Mesothelial cell of epicardium (in vitro differentiated cells): Measurements from ENCODE around the gene PLEKHA7. TPM values are rescaled to one million over a fixed set of nuclear protein-coding genes. Genes with fewer than 3 reads are reported as not detected.
"Not testable (repeated sequence)": the region's sequence is repeated elsewhere in the genome, so short reads cannot be mapped to it uniquely, and the experiment has no call there.

Source experiments
- DNase-seq, 2 experiments: peaks; one replicate each; pipeline ENCODE4 v3.0.0; 2021; ENCODE audit warnings: low spot score in 2 of 2; ENCODE audit not compliant: unreplicated experiment in 2 of 2
- H3K27ac Mint-ChIP-seq: 2 replicates; pipeline ENCODE4 v1.8.0; 2021; ENCODE audit warnings: mixed read lengths
- H3K27me3 Mint-ChIP-seq: 2 replicates; pipeline ENCODE4 v1.8.0; 2021; ENCODE audit warnings: low read depth, mixed read lengths
- H3K36me3 Mint-ChIP-seq: 2 replicates; pipeline ENCODE4 v1.8.0; 2021; ENCODE audit warnings: mixed read lengths
- H3K4me1 Mint-ChIP-seq: 2 replicates; pipeline ENCODE4 v1.8.0; 2021; ENCODE audit warnings: mixed read lengths
- H3K4me3 Mint-ChIP-seq: 2 replicates; pipeline ENCODE4 v1.8.0; 2021; ENCODE audit warnings: mild to moderate bottlenecking, moderate library complexity, mixed read lengths
- H3K9me3 Mint-ChIP-seq: 2 replicates; pipeline ENCODE4 v1.8.0; 2021; ENCODE audit warnings: mixed read lengths
- total RNA-seq: library from RNA; stranded (reverse); gene quantifications from 3 replicates; pipeline ENCODE4 v1.2.1, GENCODE V29; 2021
- TF ChIP-seq, protein P1 (sequence below): fragments of 200-600 bp; sonication (generic); IDR thresholded peaks from one replicate; pipeline ENCODE4 v1.5.0; 2021; ENCODE audit warnings: antibody characterized with exemption; ENCODE audit not compliant: unreplicated experiment

Gene PLEKHA7
- total RNA-seq, 1 donor from 2014 or later, result 30.5 TPM

- peak in 1 of 2 experiments; percentile 53 for DNase-seq
- no peaks in the 10 kb centered on the region for H3K27me3 Mint-ChIP-seq
- H3K36me3 Mint-ChIP-seq, result peaks cover 11% of the 10 kb centered on the region
- H3K4me1 Mint-ChIP-seq, result peaks cover 11% of the 10 kb centered on the region
- TF ChIP-seq, protein P1, sequence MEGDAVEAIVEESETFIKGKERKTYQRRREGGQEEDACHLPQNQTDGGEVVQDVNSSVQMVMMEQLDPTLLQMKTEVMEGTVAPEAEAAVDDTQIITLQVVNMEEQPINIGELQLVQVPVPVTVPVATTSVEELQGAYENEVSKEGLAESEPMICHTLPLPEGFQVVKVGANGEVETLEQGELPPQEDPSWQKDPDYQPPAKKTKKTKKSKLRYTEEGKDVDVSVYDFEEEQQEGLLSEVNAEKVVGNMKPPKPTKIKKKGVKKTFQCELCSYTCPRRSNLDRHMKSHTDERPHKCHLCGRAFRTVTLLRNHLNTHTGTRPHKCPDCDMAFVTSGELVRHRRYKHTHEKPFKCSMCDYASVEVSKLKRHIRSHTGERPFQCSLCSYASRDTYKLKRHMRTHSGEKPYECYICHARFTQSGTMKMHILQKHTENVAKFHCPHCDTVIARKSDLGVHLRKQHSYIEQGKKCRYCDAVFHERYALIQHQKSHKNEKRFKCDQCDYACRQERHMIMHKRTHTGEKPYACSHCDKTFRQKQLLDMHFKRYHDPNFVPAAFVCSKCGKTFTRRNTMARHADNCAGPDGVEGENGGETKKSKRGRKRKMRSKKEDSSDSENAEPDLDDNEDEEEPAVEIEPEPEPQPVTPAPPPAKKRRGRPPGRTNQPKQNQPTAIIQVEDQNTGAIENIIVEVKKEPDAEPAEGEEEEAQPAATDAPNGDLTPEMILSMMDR, result no peak
- no peak overlapping the region for H3K27ac Mint-ChIP-seq
- H3K4me3 Mint-ChIP-seq, result no peak overlapping the region
- H3K9me3 Mint-ChIP-seq, result peaks cover 6% of the 10 kb centered on the region
Observed at GRCh38 chr11:16912692-16913111, 101.5 kb downstream of the PLEKHA7 start.

DNA sequence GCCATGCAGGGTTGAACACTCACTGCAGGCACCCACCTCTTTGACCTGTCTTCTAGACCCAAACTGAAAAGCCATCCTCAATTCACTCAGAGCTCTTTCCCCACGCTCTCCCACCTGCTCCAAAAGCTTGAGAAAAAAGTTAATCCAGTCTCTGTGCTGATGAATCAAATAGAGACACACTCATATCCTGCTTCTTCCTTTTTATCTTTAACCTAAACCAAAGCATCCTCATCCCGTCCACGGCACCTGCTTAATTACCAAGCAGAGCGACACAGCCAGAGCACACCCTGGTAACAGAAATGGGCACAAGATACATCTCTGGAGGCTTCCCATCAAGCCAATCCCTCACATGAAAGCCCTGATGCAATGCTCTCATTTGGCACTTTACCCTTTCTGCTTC lies 102.6 kb downstream of the PLEKHA7 start:
- H3K4me3 Mint-ChIP-seq, result no peak overlapping the region

DNA sequence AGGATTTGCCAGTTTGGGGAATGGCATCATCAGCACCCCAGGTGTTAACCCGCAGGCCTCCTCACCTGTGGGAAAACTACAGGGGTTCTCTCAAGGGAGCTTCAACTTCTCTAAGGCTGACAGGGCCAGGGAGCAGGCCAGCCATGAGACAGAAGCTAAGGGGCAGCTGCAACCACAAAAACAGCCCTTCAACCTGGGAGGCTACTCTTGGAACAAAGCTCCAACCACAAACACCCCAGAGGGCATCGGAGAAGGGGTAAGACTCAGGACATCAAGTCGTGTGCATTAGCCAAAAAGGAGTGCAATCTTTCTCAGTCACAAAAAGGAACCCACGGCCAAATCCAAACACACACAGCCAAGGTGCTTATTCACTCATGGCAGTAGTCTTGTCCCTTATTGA lies 103.0 kb downstream of the PLEKHA7 start:
- no peaks in the 10 kb centered on the region for H3K27me3 Mint-ChIP-seq
- no peak overlapping the region for H3K27ac Mint-ChIP-seq
- H3K36me3 Mint-ChIP-seq, result no peaks in the 10 kb centered on the region
- no peaks in the 10 kb centered on the region for H3K9me3 Mint-ChIP-seq
- H3K4me1 Mint-ChIP-seq, result peaks cover 11% of the 10 kb centered on the region
- TF ChIP-seq, protein P1, result no peak
- DNase-seq, result no peak
- H3K4me3 Mint-ChIP-seq, result no peak overlapping the region

More for the DNA sequence above, 102.6 kb downstream of the PLEKHA7 start:
- H3K36me3 Mint-ChIP-seq, result peaks cover 4% of the 10 kb centered on the region
- no peaks in the 10 kb centered on the region for H3K9me3 Mint-ChIP-seq
- H3K27me3 Mint-ChIP-seq, result no peaks in the 10 kb centered on the region
- peaks cover 11% of the 10 kb centered on the region for H3K4me1 Mint-ChIP-seq
- no peak for DNase-seq
- no peak overlapping the region for H3K27ac Mint-ChIP-seq
- TF ChIP-seq, protein P1, result no peak

- no peak overlapping the region for H3K27ac Mint-ChIP-seq
- peaks cover 14% of the 10 kb centered on the region for H3K4me1 Mint-ChIP-seq
- H3K36me3 Mint-ChIP-seq, result peaks cover 3% of the 10 kb centered on the region
- no peak for DNase-seq
- TF ChIP-seq, protein P1, result no peak
- H3K9me3 Mint-ChIP-seq, result no peaks in the 10 kb centered on the region
- H3K4me3 Mint-ChIP-seq, result no peak overlapping the region
- H3K27me3 Mint-ChIP-seq, result no peaks in the 10 kb centered on the region
Observed at GRCh38 chr11:16909359-16910035, 104.7 kb downstream of the PLEKHA7 start.

DNA sequence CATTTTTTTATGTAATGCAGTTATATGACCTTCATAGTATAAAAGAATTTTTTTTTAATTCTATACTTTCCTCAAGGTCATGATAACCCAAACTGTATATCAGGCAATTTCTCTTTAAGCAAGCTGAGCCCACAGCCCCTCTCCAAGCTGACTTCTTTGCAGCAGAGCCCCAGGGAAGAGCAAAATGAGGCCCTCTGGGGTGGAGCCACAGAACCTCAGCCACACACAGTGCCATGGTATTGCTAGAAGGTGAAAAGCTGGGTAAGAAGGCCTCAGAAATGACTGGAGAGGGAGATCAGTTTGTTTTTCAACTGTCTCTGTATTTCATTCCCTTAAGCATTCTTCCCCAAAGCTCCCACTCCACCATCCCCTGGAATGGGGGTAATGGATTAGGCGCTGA lies 108.8 kb downstream of the PLEKHA7 start:
- Mint-ChIP-seq H3K4me3 (no peak overlapping the region), H3K4me1 (peaks cover 8% of the 10 kb centered on the region), H3K9me3 (no peaks in the 10 kb centered on the region), H3K36me3 (peaks cover 3% of the 10 kb centered on the region), H3K27me3 (no peaks in the 10 kb centered on the region), H3K27ac (no peak overlapping the region)
- DNase-seq, result no peak
- TF ChIP-seq, protein P1, result no peak

GRCh38 chr11:16904761-16905160 lies 109.5 kb downstream of the PLEKHA7 start:
- H3K36me3 Mint-ChIP-seq, H3K4me1 Mint-ChIP-seq, H3K27me3 Mint-ChIP-seq, H3K9me3 Mint-ChIP-seq, DNase-seq, H3K27ac Mint-ChIP-seq, H3K4me3 Mint-ChIP-seq: not testable (repeated sequence)
